Measurements from ENCODE around the gene PLG.
"Not testable (repeated sequence)": the region's sequence is repeated elsewhere in the genome, so short reads cannot be mapped to it uniquely, and the experiment has no call there.

The PLG gene

DNA sequence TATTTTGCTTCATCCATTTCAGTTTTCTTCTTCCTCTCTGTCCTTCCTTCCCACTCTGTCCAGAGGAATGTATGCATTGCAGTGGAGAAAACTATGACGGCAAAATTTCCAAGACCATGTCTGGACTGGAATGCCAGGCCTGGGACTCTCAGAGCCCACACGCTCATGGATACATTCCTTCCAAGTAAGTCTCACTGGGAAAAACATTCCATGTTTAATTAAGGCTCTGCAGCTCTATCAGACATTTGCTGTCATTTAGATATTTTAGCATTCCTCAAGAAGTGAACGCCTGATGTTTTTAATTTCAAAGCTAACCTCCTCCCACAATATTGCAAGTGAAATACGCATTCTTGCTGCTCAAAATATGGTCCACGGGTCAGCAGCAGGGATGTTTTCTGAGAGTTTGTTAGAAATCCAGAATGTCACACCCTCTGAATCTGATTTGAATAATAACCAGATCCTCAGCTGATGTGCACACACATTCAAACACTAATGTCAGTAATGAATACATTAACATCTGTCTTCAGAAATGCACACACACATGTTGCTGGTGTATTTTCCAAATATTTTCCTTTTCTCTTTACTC, 12.8 kb downstream of the PLG start:
- TF ChIP-seq, protein P1, sequence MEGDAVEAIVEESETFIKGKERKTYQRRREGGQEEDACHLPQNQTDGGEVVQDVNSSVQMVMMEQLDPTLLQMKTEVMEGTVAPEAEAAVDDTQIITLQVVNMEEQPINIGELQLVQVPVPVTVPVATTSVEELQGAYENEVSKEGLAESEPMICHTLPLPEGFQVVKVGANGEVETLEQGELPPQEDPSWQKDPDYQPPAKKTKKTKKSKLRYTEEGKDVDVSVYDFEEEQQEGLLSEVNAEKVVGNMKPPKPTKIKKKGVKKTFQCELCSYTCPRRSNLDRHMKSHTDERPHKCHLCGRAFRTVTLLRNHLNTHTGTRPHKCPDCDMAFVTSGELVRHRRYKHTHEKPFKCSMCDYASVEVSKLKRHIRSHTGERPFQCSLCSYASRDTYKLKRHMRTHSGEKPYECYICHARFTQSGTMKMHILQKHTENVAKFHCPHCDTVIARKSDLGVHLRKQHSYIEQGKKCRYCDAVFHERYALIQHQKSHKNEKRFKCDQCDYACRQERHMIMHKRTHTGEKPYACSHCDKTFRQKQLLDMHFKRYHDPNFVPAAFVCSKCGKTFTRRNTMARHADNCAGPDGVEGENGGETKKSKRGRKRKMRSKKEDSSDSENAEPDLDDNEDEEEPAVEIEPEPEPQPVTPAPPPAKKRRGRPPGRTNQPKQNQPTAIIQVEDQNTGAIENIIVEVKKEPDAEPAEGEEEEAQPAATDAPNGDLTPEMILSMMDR (IDR thresholded peaks at IDR 0.05; ENCODE audit: low read depth, low read length), result no peak
- DNase-seq (ENCODE audit: low read depth in 2 of 2), result no peak
- H3K4me3 ChIP-seq (replicated peaks in 1 of 2; ENCODE audit: low read depth in 2 of 2, low read length in 2 of 2), result no peak overlapping the region

DNA sequence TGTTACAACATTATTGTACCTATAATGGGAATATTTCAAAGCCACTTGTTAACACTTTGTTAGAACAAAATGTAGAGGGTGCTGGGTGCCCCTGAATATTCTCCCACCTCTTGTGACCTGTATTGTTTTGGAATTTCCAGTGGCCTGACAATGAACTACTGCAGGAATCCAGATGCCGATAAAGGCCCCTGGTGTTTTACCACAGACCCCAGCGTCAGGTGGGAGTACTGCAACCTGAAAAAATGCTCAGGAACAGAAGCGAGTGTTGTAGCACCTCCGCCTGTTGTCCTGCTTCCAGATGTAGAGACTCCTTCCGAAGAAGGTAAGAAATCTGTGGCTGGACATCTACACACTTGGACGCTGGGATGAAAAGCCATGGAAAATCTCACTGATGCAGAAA, 28.9 kb downstream of the PLG start:
- peak in 1 of 2 donors; percentile 1 for DNase-seq (ENCODE audit: low read depth in 2 of 2)
- TF ChIP-seq, protein P1 (IDR thresholded peaks at IDR 0.05; ENCODE audit: low read depth, low read length), result peak; percentile 14
- no peak overlapping the region for H3K4me3 ChIP-seq (replicated peaks in 1 of 2; ENCODE audit: low read depth in 2 of 2, low read length in 2 of 2)

DNA sequence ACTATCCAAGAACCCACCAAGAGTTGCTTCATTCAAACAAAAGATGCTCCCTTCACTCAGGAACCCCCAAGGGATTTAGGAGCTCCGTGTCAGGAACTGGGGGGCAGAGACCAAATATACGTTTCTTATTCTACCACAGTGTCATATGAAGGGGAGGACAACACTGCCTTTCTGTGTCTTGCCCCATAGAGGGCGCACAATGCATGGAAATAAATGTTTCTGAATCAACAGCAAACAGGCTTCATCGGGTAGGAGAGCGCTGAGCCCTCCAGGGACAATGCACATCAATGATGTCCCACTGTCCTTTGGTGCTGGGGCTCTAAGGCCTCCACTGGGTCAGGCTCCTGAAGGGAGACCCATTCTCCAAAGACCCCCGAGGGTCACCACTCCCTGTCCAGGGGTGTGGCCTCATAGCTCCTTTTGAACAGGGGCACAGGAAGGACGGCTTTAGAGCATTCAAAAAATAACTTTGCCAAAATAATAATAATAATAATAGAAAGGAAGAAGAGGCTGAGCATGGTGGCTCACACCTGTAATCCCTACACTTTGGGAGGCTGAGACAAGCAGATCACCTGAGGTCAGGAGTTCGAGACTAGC, 31.1 kb downstream of the PLG start:
- TF ChIP-seq, protein P1 (IDR thresholded peaks at IDR 0.05; ENCODE audit: low read depth, low read length), result peak; percentile 65
- no peak overlapping the region for H3K4me3 ChIP-seq (replicated peaks in 1 of 2; ENCODE audit: low read depth in 2 of 2, low read length in 2 of 2)
- DNase-seq (ENCODE audit: low read depth in 2 of 2), result peak; percentile 62 to 64

DNA sequence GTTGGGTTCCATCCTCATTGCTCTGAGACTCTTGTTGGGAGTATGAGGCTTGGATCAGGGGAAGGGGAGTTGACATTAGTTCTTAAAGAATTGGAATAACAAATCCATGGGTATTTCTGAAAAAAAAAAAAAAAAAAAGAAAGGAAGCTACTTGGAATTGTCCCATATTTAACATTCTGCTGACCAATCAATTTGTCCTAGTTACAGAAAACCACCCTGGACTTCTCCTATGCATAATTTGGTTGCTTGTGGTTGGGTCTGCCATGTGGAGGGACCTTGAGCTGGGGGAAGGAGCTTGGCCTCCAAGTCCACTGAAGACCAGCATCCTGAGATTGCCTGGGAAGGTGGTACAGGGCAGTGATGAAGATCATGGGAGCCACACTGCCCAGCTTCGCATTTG, 32.6 kb downstream of the PLG start:
- TF ChIP-seq, protein P1 (IDR thresholded peaks at IDR 0.05; ENCODE audit: low read depth, low read length), result no peak
- no peak for DNase-seq (ENCODE audit: low read depth in 2 of 2)
- no peak overlapping the region for H3K4me3 ChIP-seq (replicated peaks in 1 of 2; ENCODE audit: low read depth in 2 of 2, low read length in 2 of 2)

DNA sequence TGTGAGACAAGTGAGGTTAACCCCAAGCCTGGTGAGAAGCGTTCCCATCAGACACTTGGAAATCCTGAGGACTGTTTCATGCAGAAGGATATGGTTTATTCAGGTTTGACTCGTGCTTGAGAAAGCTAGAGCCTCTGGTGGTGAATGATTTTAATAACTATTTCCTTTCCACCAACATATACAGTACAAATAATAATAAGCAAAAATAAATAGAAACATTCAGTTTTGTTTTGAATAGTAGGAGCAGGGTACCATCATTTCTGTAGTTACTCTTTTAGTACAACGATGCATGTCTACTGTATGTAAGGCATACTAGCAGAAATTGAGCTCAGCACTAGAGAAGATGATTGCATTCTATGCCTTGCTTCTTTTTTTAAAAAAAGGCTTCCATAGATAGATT, 33.5 kb downstream of the PLG start:
- DNase-seq (ENCODE audit: low read depth in 2 of 2), result no peak
- no peak overlapping the region for H3K4me3 ChIP-seq (replicated peaks in 1 of 2; ENCODE audit: low read depth in 2 of 2, low read length in 2 of 2)
- TF ChIP-seq, protein P1 (IDR thresholded peaks at IDR 0.05; ENCODE audit: low read depth, low read length), result no peak

DNA sequence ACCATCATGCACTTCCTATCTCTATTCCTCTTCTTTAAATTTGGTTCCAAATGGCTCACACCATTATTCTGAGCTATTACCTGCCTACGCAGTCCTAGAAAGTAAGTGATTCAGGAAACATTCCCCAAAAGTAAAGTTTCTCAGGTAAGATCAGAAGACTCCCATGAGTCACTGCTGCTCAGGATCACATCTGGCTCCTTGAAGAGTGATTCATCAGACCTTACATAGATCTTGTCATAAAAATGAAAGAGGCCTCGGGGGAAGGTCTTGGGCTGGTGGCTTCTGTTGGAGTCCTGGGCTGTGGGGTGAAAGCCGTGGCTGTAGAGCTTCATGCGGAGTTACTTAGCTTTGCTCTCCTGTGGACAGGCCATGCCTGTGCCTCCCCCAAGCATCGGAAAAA, 35.9 kb downstream of the PLG start:
- no peak for DNase-seq (ENCODE audit: low read depth in 2 of 2)
- H3K4me3 ChIP-seq (replicated peaks in 1 of 2; ENCODE audit: low read depth in 2 of 2, low read length in 2 of 2), result no peak overlapping the region
- TF ChIP-seq, protein P1 (IDR thresholded peaks at IDR 0.05; ENCODE audit: low read depth, low read length), result no peak

DNA sequence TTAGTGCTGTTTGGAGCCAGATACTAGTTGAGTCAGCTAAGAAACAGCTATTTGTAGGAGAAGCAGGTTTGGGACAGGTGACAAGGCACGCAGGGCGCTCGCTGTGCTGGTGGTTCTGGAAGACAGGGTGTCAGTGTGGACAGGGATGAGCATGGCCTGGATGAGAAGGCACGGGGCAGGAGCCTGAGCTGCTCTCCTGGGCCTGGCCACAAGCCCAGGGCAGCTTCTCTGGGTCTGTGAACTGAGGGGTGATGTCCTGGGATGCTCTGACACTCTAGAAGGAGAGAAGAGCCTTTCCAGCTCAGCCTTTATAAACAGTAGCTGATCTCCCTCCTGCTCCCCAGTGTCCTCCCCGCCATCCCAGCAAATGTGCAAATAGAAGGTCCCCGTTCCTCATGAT, 37.9 kb downstream of the PLG start:
- TF ChIP-seq, protein P1 (IDR thresholded peaks at IDR 0.05; ENCODE audit: low read depth, low read length), result no peak
- H3K4me3 ChIP-seq (replicated peaks in 1 of 2; ENCODE audit: low read depth in 2 of 2, low read length in 2 of 2), result no peak overlapping the region
- no peak for DNase-seq (ENCODE audit: low read depth in 2 of 2)

DNA sequence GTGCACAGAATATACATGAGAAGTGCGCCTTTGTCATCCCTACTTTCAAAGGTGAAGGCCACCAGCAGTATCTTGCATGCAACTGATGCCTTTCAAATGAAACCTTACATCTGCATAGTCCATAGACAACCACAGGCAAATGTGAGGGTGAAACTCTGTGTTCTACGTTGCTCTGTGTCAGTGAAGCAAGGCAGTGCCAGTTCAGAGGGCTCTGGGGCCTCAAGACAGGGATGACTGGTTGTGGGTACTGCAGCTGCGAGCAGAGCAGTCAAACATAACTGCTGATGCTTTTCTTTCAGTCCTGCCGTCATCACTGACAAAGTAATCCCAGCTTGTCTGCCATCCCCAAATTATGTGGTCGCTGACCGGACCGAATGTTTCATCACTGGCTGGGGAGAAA, 39.0 kb downstream of the PLG start:
- DNase-seq (ENCODE audit: low read depth in 2 of 2); H3K4me3 ChIP-seq (replicated peaks in 1 of 2; ENCODE audit: low read depth in 2 of 2, low read length in 2 of 2): not testable (repeated sequence)

All from cardiac fibroblast (primary cell).